Uterus (tissue), 4 donors: ENCODE measurements around the gene METAP1D. TPM values are rescaled to one million over a fixed set of nuclear protein-coding genes. Genes with fewer than 3 reads are reported as not detected.
"Not testable (repeated sequence)": the region's sequence is repeated elsewhere in the genome, so short reads cannot be mapped to it uniquely, and the experiment has no call there.

Experiments
- DNase-seq, 2 donors: peaks; one replicate each; pipeline ENCODE4 v3.0.0-alpha.2; 2019 to 2020
- H3K27ac ChIP-seq, 2 donors: fragments of 200-600 bp; sonication (generic); 1 replicate in 1 of 2; 2 replicates in 1 of 2; pipeline ENCODE4 v1.5.1; 2016 to 2018
- H3K27me3 ChIP-seq, 2 donors: fragments of 200-600 bp; sonication (generic); one replicate each; pipeline ENCODE4 v1.5.1; 2018 to 2019; ENCODE audit warnings: control low read depth in 1 of 2
- H3K36me3 ChIP-seq, 2 donors: fragments of 200-600 bp; sonication (generic); one replicate each; pipeline ENCODE4 v1.5.1; 2019; ENCODE audit warnings: control low read depth in 1 of 2
- H3K4me1 ChIP-seq, 2 donors: fragments of 200-600 bp; sonication (generic); one replicate each; pipeline ENCODE4 v1.5.1; 2018 to 2019; ENCODE audit warnings: control low read depth in 1 of 2
- H3K4me3 ChIP-seq, 2 donors: fragments of 200-600 bp; sonication (generic); 1 replicate in 1 of 2; 2 replicates in 1 of 2; pipeline ENCODE4 v1.5.1; 2018 to 2019; ENCODE audit warnings: mild to moderate bottlenecking in 1 of 2
- H3K9me3 ChIP-seq, 2 donors: fragments of 200-600 bp; sonication (generic); one replicate each; pipeline ENCODE4 v1.5.1; 2019; ENCODE audit warnings: control low read depth in 1 of 2
- POLR2A ChIP-seq, 2 donors: fragments of 450-650 bp; IDR thresholded peaks; one replicate each; pipeline ENCODE4 v1.6.1; 2016; ENCODE audit warnings: antibody characterized with exemption in 2 of 2, mild to moderate bottlenecking in 1 of 2, moderate library complexity in 1 of 2
- intact Hi-C: fragments of 100-400 bp; cut with DNase I; formaldehyde crosslinking; loops from one replicate; pipeline ENCODE4 v1.15.1; 2023; ENCODE audit warnings: low total_unique reads
- total RNA-seq, 4 donors: library from RNA; depleted of rRNA in 3 of 4; stranded (reverse); fragments of >200 nt in 3 of 4; gene quantifications; one replicate each; pipeline versions ENCODE4 v1.1.0 to v1.2.4, GENCODE V29; 2014 to 2023
- TF ChIP-seq, protein P1 (sequence below), 4 experiments: fragments of 200-600 bp in 2 of 4; fragments of 450-650 bp in 2 of 4; sonication (generic) in 2 of 4; IDR thresholded peaks; one replicate each; pipeline ENCODE4 v1.5.1; 2016 to 2019; ENCODE audit warnings: antibody characterized with exemption in 4 of 4, mild to moderate bottlenecking in 2 of 4, moderate library complexity in 1 of 4
- donor health status: DM: yes; HTN: yes; CAD: no.

METAP1D gene
- total RNA-seq, 4 donors from 2014 or later, result 7.9 to 38.2 (median 15.8) TPM

DNA sequence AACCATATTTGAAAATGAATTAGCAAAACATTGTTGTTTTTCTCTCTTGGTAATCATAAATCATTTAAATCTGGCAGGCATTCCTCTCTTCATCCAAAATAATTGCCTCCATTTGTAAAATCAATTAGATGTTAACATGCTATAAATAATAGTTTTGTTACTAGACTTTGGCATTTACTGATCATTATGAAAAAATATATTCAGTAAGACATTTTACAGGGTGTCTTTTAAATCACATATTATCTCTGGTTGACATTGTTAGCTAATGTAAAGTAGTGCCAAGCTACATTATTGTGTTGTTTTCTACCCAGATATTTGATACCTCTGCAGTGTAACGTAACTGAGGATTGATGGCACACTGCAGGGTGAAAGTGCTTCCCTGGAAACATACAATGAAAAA lies 53.7 kb downstream of the METAP1D start:
- Histone ChIP-seq H3K27ac (no peak overlapping the region), H3K4me3 (no peak overlapping the region), H3K27me3 (no peaks in the 10 kb centered on the region), H3K36me3 (no peaks in the 10 kb centered on the region), H3K4me1 (no peaks in the 10 kb centered on the region), H3K9me3 (no peaks in the 10 kb centered on the region)
- no peak for DNase-seq
- TF ChIP-seq POLR2A (IDR thresholded peaks at IDR 0.05), result no peak
- TF ChIP-seq, protein P1, sequence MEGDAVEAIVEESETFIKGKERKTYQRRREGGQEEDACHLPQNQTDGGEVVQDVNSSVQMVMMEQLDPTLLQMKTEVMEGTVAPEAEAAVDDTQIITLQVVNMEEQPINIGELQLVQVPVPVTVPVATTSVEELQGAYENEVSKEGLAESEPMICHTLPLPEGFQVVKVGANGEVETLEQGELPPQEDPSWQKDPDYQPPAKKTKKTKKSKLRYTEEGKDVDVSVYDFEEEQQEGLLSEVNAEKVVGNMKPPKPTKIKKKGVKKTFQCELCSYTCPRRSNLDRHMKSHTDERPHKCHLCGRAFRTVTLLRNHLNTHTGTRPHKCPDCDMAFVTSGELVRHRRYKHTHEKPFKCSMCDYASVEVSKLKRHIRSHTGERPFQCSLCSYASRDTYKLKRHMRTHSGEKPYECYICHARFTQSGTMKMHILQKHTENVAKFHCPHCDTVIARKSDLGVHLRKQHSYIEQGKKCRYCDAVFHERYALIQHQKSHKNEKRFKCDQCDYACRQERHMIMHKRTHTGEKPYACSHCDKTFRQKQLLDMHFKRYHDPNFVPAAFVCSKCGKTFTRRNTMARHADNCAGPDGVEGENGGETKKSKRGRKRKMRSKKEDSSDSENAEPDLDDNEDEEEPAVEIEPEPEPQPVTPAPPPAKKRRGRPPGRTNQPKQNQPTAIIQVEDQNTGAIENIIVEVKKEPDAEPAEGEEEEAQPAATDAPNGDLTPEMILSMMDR (IDR thresholded peaks at IDR 0.05), result no peak
- intact Hi-C loops, result no loop called here

DNA sequence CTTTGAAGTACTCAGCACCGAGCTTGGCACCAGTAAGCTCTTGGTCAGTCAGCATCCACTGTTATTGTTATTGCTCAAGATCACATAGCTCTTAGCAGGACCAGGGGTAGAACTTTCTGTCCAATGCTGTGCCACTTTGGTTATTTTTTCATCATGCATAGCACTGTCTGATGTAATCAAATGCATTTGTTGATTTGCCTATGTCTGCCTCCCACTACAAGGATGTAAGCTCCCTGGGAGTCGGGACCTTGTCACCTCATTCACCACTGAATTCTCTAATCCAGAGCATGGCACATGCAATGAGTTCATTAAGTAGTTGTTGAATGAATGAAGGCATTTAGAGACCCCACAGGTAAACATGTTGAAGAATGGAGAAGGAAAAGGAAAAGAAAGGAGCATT lies 56.5 kb downstream of the METAP1D start:
- no peaks in the 10 kb centered on the region for H3K9me3 ChIP-seq
- no peak for DNase-seq
- H3K4me1 ChIP-seq, result no peaks in the 10 kb centered on the region
- intact Hi-C loops, result no loop called here
- H3K36me3 ChIP-seq, result no peaks in the 10 kb centered on the region
- no peaks in the 10 kb centered on the region for H3K27me3 ChIP-seq
- no peak overlapping the region for H3K27ac ChIP-seq
- TF ChIP-seq, protein P1 (IDR thresholded peaks at IDR 0.05), result no peak
- TF ChIP-seq POLR2A (IDR thresholded peaks at IDR 0.05), result no peak
- H3K4me3 ChIP-seq, result no peak overlapping the region

DNA sequence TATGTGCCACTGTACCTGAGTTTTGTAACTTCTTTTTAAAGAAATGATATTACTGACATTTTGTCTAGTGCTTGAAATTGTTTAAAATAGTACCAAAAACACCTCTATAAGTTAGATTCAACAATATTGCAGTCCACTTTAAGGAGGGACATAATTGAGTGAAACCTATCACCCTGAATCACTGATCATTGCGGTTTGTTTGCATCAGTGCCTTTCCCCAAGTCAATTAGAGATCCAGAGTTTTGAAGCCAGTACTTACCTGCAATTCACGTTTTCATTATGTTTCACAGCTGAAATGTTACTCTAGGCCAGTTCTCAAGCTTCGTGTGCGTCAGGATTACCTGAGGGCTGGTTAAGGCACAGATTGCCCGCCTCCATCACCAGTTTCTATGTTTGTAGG lies 58.9 kb downstream of the METAP1D start:
- Histone ChIP-seq H3K4me1 (no peaks in the 10 kb centered on the region), H3K4me3 (no peak overlapping the region), H3K27ac (no peak overlapping the region), H3K9me3 (no peaks in the 10 kb centered on the region), H3K27me3 (no peaks in the 10 kb centered on the region), H3K36me3 (no peaks in the 10 kb centered on the region)
- intact Hi-C loops, result no loop called here
- DNase-seq, result no peak
- no peak for TF ChIP-seq POLR2A (IDR thresholded peaks at IDR 0.05)
- TF ChIP-seq, protein P1 (IDR thresholded peaks at IDR 0.05), result no peak

DNA sequence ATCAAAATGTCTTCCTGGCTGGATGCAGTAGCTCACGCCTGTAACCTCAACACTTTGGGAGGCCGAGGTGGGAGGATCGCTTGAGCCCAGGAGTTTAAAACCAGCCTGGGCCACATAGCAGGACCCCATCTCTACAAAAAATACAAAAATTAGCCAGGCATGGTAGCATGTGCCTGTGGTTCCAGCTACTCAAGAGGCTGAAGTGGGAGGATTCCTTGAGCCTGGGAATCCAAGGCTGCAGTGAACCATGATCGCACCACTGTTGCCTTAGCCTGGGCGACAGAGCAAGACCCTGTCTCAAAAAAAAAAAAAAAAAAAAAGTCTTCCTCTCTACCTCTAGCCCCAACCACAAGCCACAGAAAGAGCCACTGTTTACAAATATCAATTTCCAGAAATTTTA lies 60.4 kb downstream of the METAP1D start:
- H3K27ac ChIP-seq, H3K4me1 ChIP-seq, H3K9me3 ChIP-seq, H3K36me3 ChIP-seq, intact Hi-C loops, H3K4me3 ChIP-seq, H3K27me3 ChIP-seq, DNase-seq: not testable (repeated sequence)

DNA sequence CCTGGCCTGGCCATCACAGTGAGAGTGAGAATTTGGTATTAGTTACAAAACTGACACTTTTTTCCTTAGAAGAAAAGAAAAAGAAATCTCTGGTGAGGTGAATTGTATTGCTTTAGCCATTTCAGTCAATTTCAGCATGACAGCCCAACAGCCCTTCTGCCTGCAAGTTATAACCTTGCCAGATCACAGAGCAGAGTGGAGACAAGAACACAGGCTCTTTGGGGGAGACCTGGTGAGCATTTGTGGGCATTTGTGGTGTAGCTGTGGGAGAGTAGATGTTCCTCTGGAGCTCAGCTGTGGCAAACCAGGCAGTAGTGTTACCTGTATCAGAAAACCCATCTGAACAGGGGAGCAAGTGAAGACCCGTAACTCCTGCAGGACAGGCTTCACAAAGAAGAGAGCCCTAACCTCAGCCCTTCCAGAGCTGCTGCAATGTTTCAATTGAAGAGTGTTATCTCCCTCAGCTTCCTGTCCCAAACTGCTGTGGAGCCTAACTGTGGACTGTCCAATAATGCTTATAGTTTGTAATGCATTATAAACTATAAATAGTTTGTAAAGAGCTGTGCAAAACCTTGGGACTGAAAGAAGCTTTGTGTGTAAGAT lies 62.8 kb downstream of the METAP1D start:
- intact Hi-C loops, result no loop called here
- no peaks in the 10 kb centered on the region for H3K27me3 ChIP-seq
- H3K27ac ChIP-seq, result no peak overlapping the region
- no peaks in the 10 kb centered on the region for H3K9me3 ChIP-seq
- no peak for DNase-seq
- no peak overlapping the region for H3K4me3 ChIP-seq
- H3K4me1 ChIP-seq, result no peaks in the 10 kb centered on the region
- no peaks in the 10 kb centered on the region for H3K36me3 ChIP-seq
- no peak for TF ChIP-seq POLR2A (IDR thresholded peaks at IDR 0.05)
- TF ChIP-seq, protein P1 (IDR thresholded peaks at IDR 0.05), result no peak

DNA sequence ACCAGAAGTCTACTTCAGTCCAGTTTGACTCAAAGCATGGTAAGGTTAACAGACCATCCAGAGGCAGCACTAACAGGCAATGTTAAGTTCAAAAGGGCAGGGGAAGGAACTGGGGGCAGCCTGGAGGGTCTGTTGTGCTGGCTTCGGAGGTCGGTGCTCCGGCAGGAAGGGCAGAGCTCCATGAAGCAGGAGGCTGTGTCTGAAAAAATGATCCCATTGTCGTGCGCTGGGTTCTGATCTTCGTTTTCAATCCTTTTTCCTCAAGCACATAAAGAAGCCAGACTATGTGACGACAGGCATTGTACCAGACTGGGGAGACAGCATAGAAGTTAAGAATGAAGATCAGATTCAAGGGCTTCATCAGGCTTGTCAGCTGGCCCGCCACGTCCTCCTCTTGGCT lies 63.7 kb downstream of the METAP1D start:
- TF ChIP-seq POLR2A (IDR thresholded peaks at IDR 0.05), result no peak
- TF ChIP-seq, protein P1 (IDR thresholded peaks at IDR 0.05), result no peak
- no peaks in the 10 kb centered on the region for H3K27me3 ChIP-seq
- no peaks in the 10 kb centered on the region for H3K9me3 ChIP-seq
- no peaks in the 10 kb centered on the region for H3K36me3 ChIP-seq
- intact Hi-C loops, result no loop called here
- H3K27ac ChIP-seq, result no peak overlapping the region
- DNase-seq, result no peak
- no peaks in the 10 kb centered on the region for H3K4me1 ChIP-seq
- no peak overlapping the region for H3K4me3 ChIP-seq
